Muscle layer of duodenum (tissue), 2 donors: ENCODE data around the gene KAT2A.

Experiments
- H3K27ac ChIP-seq: one replicate; pipeline ENCODE4 v1.7.0; 2013; ENCODE audit warnings: mild to moderate bottlenecking, low read length
- H3K27me3 ChIP-seq: one replicate; pipeline ENCODE4 v1.7.0; 2013; ENCODE audit warnings: low read depth, mild to moderate bottlenecking, control low read depth, low read length
- H3K36me3 ChIP-seq, 2 donors: one replicate each; pipeline ENCODE4 v1.7.0; 2013; ENCODE audit warnings: low read length in 2 of 2, control low read depth in 1 of 2, mild to moderate bottlenecking in 1 of 2; ENCODE audit not compliant: insufficient read depth in 2 of 2, control insufficient read depth in 1 of 2
- H3K4me1 ChIP-seq, 2 donors: one replicate each; pipeline ENCODE4 v1.7.0; 2013; ENCODE audit warnings: low read length in 2 of 2, mild to moderate bottlenecking in 2 of 2, control low read depth in 1 of 2, moderate library complexity in 1 of 2; ENCODE audit not compliant: insufficient read depth in 2 of 2, control insufficient read depth in 1 of 2
- H3K4me3 ChIP-seq, 2 donors: one replicate each; pipeline ENCODE4 v1.7.0; 2013; ENCODE audit warnings: low read length in 2 of 2, low read depth in 1 of 2, mild to moderate bottlenecking in 1 of 2
- H3K9me3 ChIP-seq, 2 donors: one replicate each; pipeline ENCODE4 v1.7.0; 2013; ENCODE audit warnings: low read length in 2 of 2, control low read depth in 1 of 2, mild to moderate bottlenecking in 1 of 2; ENCODE audit not compliant: control insufficient read depth in 1 of 2
- donor health status: healthy.

KAT2A gene

GRCh38 chr17:42081516-42082129, 39.5 kb downstream of the KAT2A start:
- Histone ChIP-seq H3K9me3 (no peaks in the 10 kb centered on the region), H3K4me1 (no peaks in the 10 kb centered on the region), H3K27me3 (no peaks in the 10 kb centered on the region), H3K27ac (no peak overlapping the region), H3K4me3 (no peak overlapping the region), H3K36me3 (no peaks in the 10 kb centered on the region)

DNA sequence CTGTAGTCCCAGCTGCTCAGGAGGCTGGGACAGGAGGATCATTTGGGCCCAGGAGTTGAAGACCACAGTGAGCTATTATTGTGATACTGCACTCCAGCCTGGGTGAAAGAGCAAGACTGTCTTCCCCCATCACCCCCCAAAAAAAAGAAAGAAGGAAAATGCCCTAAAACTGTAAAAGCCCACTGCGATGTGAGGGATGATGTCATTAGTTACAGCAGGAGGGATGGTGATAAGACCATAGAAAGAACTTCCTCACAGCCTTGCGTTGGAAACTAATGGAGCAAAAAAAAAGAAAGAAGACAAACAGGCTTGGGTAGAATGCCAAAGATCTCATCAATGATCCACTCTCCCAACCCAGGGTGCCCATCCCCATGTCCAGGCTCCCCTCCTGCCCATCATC, 41.6 kb downstream of the KAT2A start:
- H3K27me3 ChIP-seq, result no peaks in the 10 kb centered on the region
- H3K36me3 ChIP-seq, result no peaks in the 10 kb centered on the region
- no peaks in the 10 kb centered on the region for H3K4me1 ChIP-seq
- no peak overlapping the region for H3K4me3 ChIP-seq
- H3K9me3 ChIP-seq, result no peaks in the 10 kb centered on the region
- H3K27ac ChIP-seq, result no peak overlapping the region

DNA sequence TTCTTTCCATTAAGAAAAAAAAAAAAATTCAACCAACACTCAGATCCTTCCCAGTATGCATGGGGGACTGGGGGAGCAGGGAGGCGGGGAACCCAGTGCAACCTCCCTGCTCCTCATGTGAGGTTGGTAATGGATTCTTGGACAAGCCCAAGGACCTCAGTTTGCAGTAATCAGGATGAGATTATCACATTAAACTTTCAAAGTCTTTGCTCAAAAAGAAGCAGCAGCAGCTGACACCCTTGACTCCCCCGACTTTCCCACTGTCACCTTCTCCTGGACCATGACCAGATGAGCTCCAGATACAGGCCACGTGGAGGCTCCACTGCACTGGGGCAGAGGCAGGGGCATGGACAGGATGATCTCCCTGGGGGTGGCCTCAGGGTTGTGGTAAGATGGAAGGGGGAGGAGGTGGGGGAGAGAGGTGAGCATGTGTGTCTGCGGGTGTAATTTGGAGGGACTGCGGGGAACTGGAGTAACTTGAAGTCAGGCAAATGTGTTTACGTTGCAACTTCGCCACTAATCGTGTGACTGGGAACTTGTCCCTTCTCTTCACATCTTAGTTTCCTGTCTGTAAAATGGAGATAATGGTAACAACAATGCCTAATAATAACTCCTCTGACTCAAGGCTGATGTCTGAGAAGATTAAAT, 42.6 kb downstream of the KAT2A start:
- H3K4me3 ChIP-seq, result no peak overlapping the region
- no peak overlapping the region for H3K27ac ChIP-seq
- no peaks in the 10 kb centered on the region for H3K36me3 ChIP-seq
- no peaks in the 10 kb centered on the region for H3K9me3 ChIP-seq
- H3K27me3 ChIP-seq, result no peaks in the 10 kb centered on the region
- no peaks in the 10 kb centered on the region for H3K4me1 ChIP-seq

- Histone ChIP-seq H3K9me3 (no peaks in the 10 kb centered on the region), H3K4me1 (peaks cover 0 to 3% of the 10 kb centered on the region in 2 donors)
These were observed 43.4 kb downstream of the KAT2A start for GRCh38 chr17:42077755-42078154.

DNA sequence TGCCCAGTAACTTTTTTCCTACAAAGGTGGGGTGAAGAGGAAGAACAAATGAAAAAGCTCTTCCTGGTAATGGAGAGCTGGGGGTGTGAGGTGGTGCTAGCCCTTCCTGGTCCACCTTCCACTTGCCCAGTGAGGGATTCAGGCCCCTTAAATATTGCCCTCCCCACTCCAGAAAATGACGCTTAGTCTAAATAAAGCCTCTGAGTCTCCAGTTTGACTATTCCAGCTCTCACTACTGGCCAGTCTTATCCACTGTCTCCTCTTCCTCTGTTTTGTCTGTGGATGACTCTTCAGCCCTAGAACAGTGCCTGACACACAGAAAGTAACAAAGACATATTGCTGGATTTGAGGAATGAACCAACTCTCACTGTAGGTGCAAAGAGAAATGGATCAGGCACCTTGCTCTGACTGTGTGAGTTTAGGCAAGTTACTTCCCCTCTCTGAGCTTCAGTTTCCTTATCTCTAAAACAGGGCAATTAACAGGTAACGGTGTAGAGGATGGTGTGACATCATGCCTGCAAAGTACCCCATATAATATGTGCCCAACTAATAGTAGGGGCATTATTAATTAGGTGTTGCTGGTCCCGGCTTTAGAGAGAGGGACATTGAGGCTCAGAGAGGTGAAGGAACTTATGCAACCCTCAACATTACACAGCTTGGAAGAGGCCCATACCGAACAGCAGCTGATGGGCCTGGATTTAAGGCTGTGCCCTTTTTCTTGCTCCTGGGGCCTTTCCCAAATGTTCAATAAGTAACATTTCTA, 44.2 kb downstream of the KAT2A start:
- no peak overlapping the region for H3K4me3 ChIP-seq
- peaks cover 9% of the 10 kb centered on the region for H3K27me3 ChIP-seq
- peaks cover 0 to 10% of the 10 kb centered on the region in 2 donors for H3K4me1 ChIP-seq
- no peaks in the 10 kb centered on the region for H3K36me3 ChIP-seq
- no peaks in the 10 kb centered on the region for H3K9me3 ChIP-seq
- no peak overlapping the region for H3K27ac ChIP-seq

More at GRCh38 chr17:42077755-42078154, 43.4 kb downstream of the KAT2A start:
- H3K4me3 ChIP-seq, result no peak overlapping the region
- no peak overlapping the region for H3K27ac ChIP-seq
- no peaks in the 10 kb centered on the region for H3K36me3 ChIP-seq
- H3K27me3 ChIP-seq, result peaks cover 2% of the 10 kb centered on the region

DNA sequence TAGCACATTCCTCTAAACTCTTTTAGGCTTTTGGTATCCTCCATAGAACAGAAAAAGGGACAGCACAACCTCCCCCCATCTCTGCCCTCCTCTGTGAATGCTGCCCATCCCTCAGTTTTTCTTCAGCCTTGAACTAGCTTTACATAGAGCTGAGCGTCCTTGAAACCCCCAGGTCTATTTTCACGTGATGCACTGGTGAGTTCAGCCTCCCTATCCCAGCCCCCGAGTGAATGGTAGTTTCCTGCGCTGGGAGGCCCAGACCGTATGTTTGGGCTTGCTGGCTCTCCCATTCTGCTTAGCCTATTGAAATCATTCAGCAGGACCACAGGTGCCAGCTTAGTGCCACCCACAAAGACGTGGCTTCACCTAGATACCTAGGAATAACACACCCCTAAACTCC, 45.4 kb downstream of the KAT2A start:
- no peaks in the 10 kb centered on the region for H3K9me3 ChIP-seq
- H3K27me3 ChIP-seq, result peaks cover 17% of the 10 kb centered on the region
- H3K4me3 ChIP-seq, result no peak overlapping the region
- H3K4me1 ChIP-seq, result peaks cover 0 to 17% of the 10 kb centered on the region in 2 donors
- H3K36me3 ChIP-seq, result no peaks in the 10 kb centered on the region
- no peak overlapping the region for H3K27ac ChIP-seq

GRCh38 chr17:42072323-42073187, 48.6 kb downstream of the KAT2A start:
- no peaks in the 10 kb centered on the region for H3K9me3 ChIP-seq
- no peaks in the 10 kb centered on the region for H3K36me3 ChIP-seq
- peaks cover 17% of the 10 kb centered on the region for H3K27me3 ChIP-seq
- H3K4me3 ChIP-seq, result peak overlapping the region in 1 of 2 donors; percentile 44
- H3K27ac ChIP-seq, result no peak overlapping the region
- peaks cover 0 to 17% of the 10 kb centered on the region in 2 donors for H3K4me1 ChIP-seq

DNA sequence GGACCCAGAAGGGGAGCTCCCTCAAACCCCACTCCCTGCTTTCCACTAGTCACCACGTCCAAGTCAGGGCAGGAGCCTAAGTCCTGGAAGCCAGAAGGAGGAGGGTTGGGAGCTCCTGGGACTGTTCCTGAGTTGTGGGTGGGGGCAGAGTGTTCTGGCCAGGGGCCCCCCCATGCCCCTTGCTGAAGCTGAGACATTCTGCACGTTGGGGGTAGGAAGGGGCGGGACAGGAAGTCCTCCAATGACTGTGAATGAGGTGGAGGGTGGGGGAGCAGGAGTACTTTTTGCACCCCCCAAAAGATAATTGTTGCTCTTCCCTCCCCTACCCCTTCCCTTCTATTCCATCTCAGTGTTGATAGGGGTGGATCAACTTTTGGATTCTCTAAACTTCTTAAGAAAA, 49.4 kb downstream of the KAT2A start:
- Histone ChIP-seq H3K4me3 (peak overlapping the region in 1 of 2 donors; percentile 44), H3K27ac (no peak overlapping the region), H3K36me3 (no peaks in the 10 kb centered on the region), H3K27me3 (peaks cover 17% of the 10 kb centered on the region), H3K4me1 (peaks cover 0 to 17% of the 10 kb centered on the region in 2 donors), H3K9me3 (no peaks in the 10 kb centered on the region)

DNA sequence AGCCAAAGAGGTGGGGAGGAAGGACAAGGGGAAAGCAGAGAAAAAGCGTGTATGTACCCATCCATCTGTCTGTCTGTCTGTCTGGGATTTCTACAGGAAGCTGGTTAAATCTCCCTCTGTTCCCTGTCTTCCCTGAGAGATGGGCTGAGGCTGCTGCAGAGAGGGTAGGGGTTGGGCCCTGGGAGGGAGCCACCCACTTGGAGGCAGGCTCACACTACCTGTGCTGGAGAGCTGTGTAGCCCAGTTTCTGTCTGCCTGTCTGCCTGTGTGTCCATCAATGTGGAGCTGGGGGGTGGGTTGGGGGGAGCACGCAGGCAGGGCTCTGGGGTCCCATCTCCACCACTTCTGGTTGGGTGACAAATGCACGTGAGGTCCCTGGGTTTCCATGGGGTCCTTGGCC, 52.2 kb downstream of the KAT2A start:
- Histone ChIP-seq H3K9me3 (no peaks in the 10 kb centered on the region), H3K27me3 (peaks cover 17% of the 10 kb centered on the region), H3K27ac (no peak overlapping the region), H3K4me3 (no peak overlapping the region), H3K4me1 (peaks cover 0 to 17% of the 10 kb centered on the region in 2 donors), H3K36me3 (no peaks in the 10 kb centered on the region)

- Histone ChIP-seq H3K36me3 (no peaks in the 10 kb centered on the region), H3K27ac (no peak overlapping the region), H3K27me3 (peaks cover 13% of the 10 kb centered on the region), H3K9me3 (no peaks in the 10 kb centered on the region), H3K4me1 (peaks cover 0 to 12% of the 10 kb centered on the region in 2 donors), H3K4me3 (no peak overlapping the region)
These were observed 53.6 kb downstream of the KAT2A start for GRCh38 chr17:42067371-42068091.
